ENCODE results near the gene GPR152. TPM values are rescaled to one million over a fixed set of nuclear protein-coding genes. Genes with fewer than 3 reads are reported as not detected.

Gene GPR152
- total RNA-seq, 2 experiments from 2014 or later: not detected

GRCh38 chr11:67409261-67409666 lies 43.3 kb downstream of the GPR152 start:
- Histone ChIP-seq H3K27ac (ENCODE audit: low read depth in 1 of 2, low read length in 2 of 2) (peak overlapping the region; percentile 75 to 84), H3K4me3 (ENCODE audit: low read length) (peak overlapping the region; percentile 100), H3K27me3 (ENCODE audit: control insufficient read depth in 1 of 2, insufficient read depth in 2 of 2, low read length in 2 of 2) (no peaks in the 10 kb centered on the region), H3K36me3 (ENCODE audit: insufficient read depth, low read length) (peaks cover 48% of the 10 kb centered on the region), H3K9me3 (ENCODE audit: control insufficient read depth in 1 of 2, insufficient read depth in 1 of 2, low read length in 2 of 2) (no peaks in the 10 kb centered on the region), H3K4me1 (ENCODE audit: insufficient read depth, low read length) (peaks cover 98% of the 10 kb centered on the region)
- intact Hi-C loops (cut with DNase I, micrococcal nuclease): loop anchor here in 1 of 2 experiments (2.0 kb wide), 1 partner anchor 28 kb away; the partner anchor contains the start of gene PTPRCAP
- H3K4me3 Mint-ChIP-seq: peak overlapping the region; percentile 88
- peaks cover 91% of the 10 kb centered on the region for H3K4me1 Mint-ChIP-seq (ENCODE audit: low read depth)
- DNase-seq: peak in 13 of 14 experiments; percentile 45 to 92 (median 76)
- H3K9me3 Mint-ChIP-seq: no peaks in the 10 kb centered on the region
- peak overlapping the region; percentile 98 for H3K27ac Mint-ChIP-seq
- no peaks in the 10 kb centered on the region for H3K27me3 Mint-ChIP-seq
- ATAC-seq (ENCODE audit: poor library complexity): peak; percentile 62
- TF ChIP-seq CTCF (IDR thresholded peaks at IDR 0.05): no peak
- CTCF ChIA-PET: interaction anchor here (1.2 to 1.3 kb wide), 2 partner anchors 8 to 29 kb away, joined by 3 to 6 read pairs; partner anchors contain the start of gene PTPRCAP
- H3K36me3 Mint-ChIP-seq (ENCODE audit: low read depth): peaks cover 46% of the 10 kb centered on the region
- POLR2A ChIA-PET: interaction anchor here (0.7 to 3.5 kb wide), 19 partner anchors 9 to 138 kb away, joined by 3 to 136 read pairs (median 13); partner anchors contain the start of genes AIP, CORO1B, POLD4 and PTPRCAP

- Mint-ChIP-seq H3K27me3 (no peaks in the 10 kb centered on the region), H3K9me3 (no peaks in the 10 kb centered on the region), H3K36me3 (ENCODE audit: low read depth) (peaks cover 51% of the 10 kb centered on the region), H3K27ac (peak overlapping the region; percentile 98), H3K4me3 (peak overlapping the region; percentile 88), H3K4me1 (ENCODE audit: low read depth) (peaks cover 94% of the 10 kb centered on the region)
- CTCF ChIA-PET: interaction anchor here (1.2 to 1.9 kb wide), 4 partner anchors 9 to 64 kb away, joined by 3 to 6 read pairs (median 4); partner anchors contain the start of genes PTPRCAP and RAD9A
- DNase-seq (peak in 4 of 14 experiments; percentile 37 to 60 (median 54)), ATAC-seq (ENCODE audit: poor library complexity) (peak; percentile 19)
- Histone ChIP-seq H3K36me3 (ENCODE audit: insufficient read depth, low read length) (peaks cover 48% of the 10 kb centered on the region), H3K27ac (ENCODE audit: low read depth in 1 of 2, low read length in 2 of 2) (peak overlapping the region; percentile 65 to 84), H3K4me3 (ENCODE audit: low read length) (peak overlapping the region; percentile 100), H3K27me3 (ENCODE audit: control insufficient read depth in 1 of 2, insufficient read depth in 2 of 2, low read length in 2 of 2) (no peaks in the 10 kb centered on the region), H3K4me1 (ENCODE audit: insufficient read depth, low read length) (peaks cover 92% of the 10 kb centered on the region), H3K9me3 (ENCODE audit: control insufficient read depth in 1 of 2, insufficient read depth in 1 of 2, low read length in 2 of 2) (no peaks in the 10 kb centered on the region)
- TF ChIP-seq CTCF (IDR thresholded peaks at IDR 0.05): no peak
- intact Hi-C loops (cut with DNase I, micrococcal nuclease): loop anchor here in 1 of 2 experiments (2.0 kb wide), 1 partner anchor 28 kb away; the partner anchor contains the start of gene PTPRCAP
- POLR2A ChIA-PET: interaction anchor here (0.6 to 3.5 kb wide), 23 partner anchors 8 to 180 kb away, joined by 3 to 136 read pairs (median 8); partner anchors contain the start of genes AIP, CORO1B, PITPNM1 and POLD4
Observed at GRCh38 chr11:67408437-67409200, 43.9 kb downstream of the GPR152 start.

- Histone ChIP-seq H3K4me3 (ENCODE audit: low read length) (peak overlapping the region; percentile 100), H3K9me3 (ENCODE audit: control insufficient read depth in 1 of 2, insufficient read depth in 1 of 2, low read length in 2 of 2) (no peaks in the 10 kb centered on the region), H3K27me3 (ENCODE audit: control insufficient read depth in 1 of 2, insufficient read depth in 2 of 2, low read length in 2 of 2) (no peaks in the 10 kb centered on the region), H3K4me1 (ENCODE audit: insufficient read depth, low read length) (peaks cover 92% of the 10 kb centered on the region), H3K36me3 (ENCODE audit: insufficient read depth, low read length) (peaks cover 48% of the 10 kb centered on the region), H3K27ac (ENCODE audit: low read depth in 1 of 2, low read length in 2 of 2) (peak overlapping the region; percentile 65 to 84)
- ATAC-seq (ENCODE audit: poor library complexity) (no peak), DNase-seq (no peak)
- POLR2A ChIA-PET: interaction anchor here (0.6 to 3.5 kb wide), 17 partner anchors 8 to 180 kb away, joined by 3 to 136 read pairs (median 9); partner anchors contain the start of genes AIP, CORO1B, PITPNM1 and POLD4
- Mint-ChIP-seq H3K36me3 (ENCODE audit: low read depth) (peaks cover 54% of the 10 kb centered on the region), H3K4me3 (peak overlapping the region; percentile 88), H3K27ac (peak overlapping the region; percentile 98), H3K27me3 (no peaks in the 10 kb centered on the region), H3K9me3 (no peaks in the 10 kb centered on the region), H3K4me1 (ENCODE audit: low read depth) (peaks cover 89% of the 10 kb centered on the region)
- CTCF ChIA-PET: interaction anchor here (0.5 to 1.9 kb wide), 12 partner anchors 9 to 98 kb away, joined by 3 to 8 read pairs (median 4); partner anchors contain the start of genes AIP, PITPNM1, POLD4 and RAD9A
- TF ChIP-seq CTCF (IDR thresholded peaks at IDR 0.05): no peak
- intact Hi-C loops (cut with DNase I, micrococcal nuclease): loop anchor here (2.0 kb wide), 2 partner anchors 27 to 29 kb away; partner anchors contain the start of gene PTPRCAP (in 1 of the 2)
Observed at GRCh38 chr11:67407688-67408163, 44.8 kb downstream of the GPR152 start.
